ENCODE measurements around the gene TGOLN2.

Gene TGOLN2

GRCh38 chr2:85291425-85292023, 36.3 kb downstream of the TGOLN2 start:
- H3K9me3 ChIP-seq (ENCODE audit: control insufficient read depth, low read length), result no peaks in the 10 kb centered on the region
- no peak overlapping the region for H3K4me3 ChIP-seq (ENCODE audit: low read length)
- H3K4me1 ChIP-seq (ENCODE audit: control insufficient read depth, insufficient read depth, low read length), result peaks cover 28% of the 10 kb centered on the region
- no peak overlapping the region for H3K9ac ChIP-seq (ENCODE audit: low read length)
- H3K27me3 ChIP-seq (ENCODE audit: control insufficient read depth, insufficient read depth, low read length), result no peaks in the 10 kb centered on the region
- H3K36me3 ChIP-seq (ENCODE audit: control insufficient read depth, insufficient read depth, low read length), result no peaks in the 10 kb centered on the region

- Histone ChIP-seq H3K27me3 (ENCODE audit: control insufficient read depth, insufficient read depth, low read length) (no peaks in the 10 kb centered on the region), H3K9ac (ENCODE audit: low read length) (no peak overlapping the region), H3K4me1 (ENCODE audit: control insufficient read depth, insufficient read depth, low read length) (peaks cover 34% of the 10 kb centered on the region), H3K4me3 (ENCODE audit: low read length) (no peak overlapping the region), H3K36me3 (ENCODE audit: control insufficient read depth, insufficient read depth, low read length) (no peaks in the 10 kb centered on the region), H3K9me3 (ENCODE audit: control insufficient read depth, low read length) (no peaks in the 10 kb centered on the region)
These were observed 39.5 kb downstream of the TGOLN2 start for GRCh38 chr2:85288244-85288725.

- no peaks in the 10 kb centered on the region for H3K36me3 ChIP-seq (ENCODE audit: control insufficient read depth, insufficient read depth, low read length)
- H3K4me3 ChIP-seq (ENCODE audit: low read length), result no peak overlapping the region
- no peaks in the 10 kb centered on the region for H3K27me3 ChIP-seq (ENCODE audit: control insufficient read depth, insufficient read depth, low read length)
- H3K9me3 ChIP-seq (ENCODE audit: control insufficient read depth, low read length), result no peaks in the 10 kb centered on the region
- no peak overlapping the region for H3K9ac ChIP-seq (ENCODE audit: low read length)
- peaks cover 34% of the 10 kb centered on the region for H3K4me1 ChIP-seq (ENCODE audit: control insufficient read depth, insufficient read depth, low read length)
These were observed 40.1 kb downstream of the TGOLN2 start for GRCh38 chr2:85287721-85288120.

GRCh38 chr2:85286918-85287317, 40.9 kb downstream of the TGOLN2 start:
- H3K27me3 ChIP-seq (ENCODE audit: control insufficient read depth, insufficient read depth, low read length), result no peaks in the 10 kb centered on the region
- peaks cover 34% of the 10 kb centered on the region for H3K4me1 ChIP-seq (ENCODE audit: control insufficient read depth, insufficient read depth, low read length)
- H3K4me3 ChIP-seq (ENCODE audit: low read length), result no peak overlapping the region
- H3K36me3 ChIP-seq (ENCODE audit: control insufficient read depth, insufficient read depth, low read length), result no peaks in the 10 kb centered on the region
- H3K9ac ChIP-seq (ENCODE audit: low read length), result no peak overlapping the region
- no peaks in the 10 kb centered on the region for H3K9me3 ChIP-seq (ENCODE audit: control insufficient read depth, low read length)

- Histone ChIP-seq H3K4me1 (ENCODE audit: control insufficient read depth, insufficient read depth, low read length) (peaks cover 25% of the 10 kb centered on the region), H3K36me3 (ENCODE audit: control insufficient read depth, insufficient read depth, low read length) (no peaks in the 10 kb centered on the region), H3K9ac (ENCODE audit: low read length) (no peak overlapping the region), H3K9me3 (ENCODE audit: control insufficient read depth, low read length) (no peaks in the 10 kb centered on the region), H3K27me3 (ENCODE audit: control insufficient read depth, insufficient read depth, low read length) (no peaks in the 10 kb centered on the region), H3K4me3 (ENCODE audit: low read length) (no peak overlapping the region)
These were observed 44.1 kb downstream of the TGOLN2 start for GRCh38 chr2:85283641-85284040.

GRCh38 chr2:85282914-85283313, 44.9 kb downstream of the TGOLN2 start:
- Histone ChIP-seq H3K9ac (ENCODE audit: low read length) (no peak overlapping the region), H3K27me3 (ENCODE audit: control insufficient read depth, insufficient read depth, low read length) (no peaks in the 10 kb centered on the region), H3K4me1 (ENCODE audit: control insufficient read depth, insufficient read depth, low read length) (peaks cover 20% of the 10 kb centered on the region), H3K9me3 (ENCODE audit: control insufficient read depth, low read length) (no peaks in the 10 kb centered on the region), H3K4me3 (ENCODE audit: low read length) (no peak overlapping the region), H3K36me3 (ENCODE audit: control insufficient read depth, insufficient read depth, low read length) (no peaks in the 10 kb centered on the region)

- H3K27me3 ChIP-seq (ENCODE audit: control insufficient read depth, insufficient read depth, low read length), result no peaks in the 10 kb centered on the region
- H3K9ac ChIP-seq (ENCODE audit: low read length), result no peak overlapping the region
- no peak overlapping the region for H3K4me3 ChIP-seq (ENCODE audit: low read length)
- H3K9me3 ChIP-seq (ENCODE audit: control insufficient read depth, low read length), result no peaks in the 10 kb centered on the region
- peaks cover 7% of the 10 kb centered on the region for H3K4me1 ChIP-seq (ENCODE audit: control insufficient read depth, insufficient read depth, low read length)
- H3K36me3 ChIP-seq (ENCODE audit: control insufficient read depth, insufficient read depth, low read length), result no peaks in the 10 kb centered on the region
These were observed 46.2 kb downstream of the TGOLN2 start for GRCh38 chr2:85281553-85281952.

- Histone ChIP-seq H3K4me3 (ENCODE audit: low read length) (no peak overlapping the region), H3K4me1 (ENCODE audit: control insufficient read depth, insufficient read depth, low read length) (peaks cover 5% of the 10 kb centered on the region), H3K9ac (ENCODE audit: low read length) (no peak overlapping the region), H3K36me3 (ENCODE audit: control insufficient read depth, insufficient read depth, low read length) (no peaks in the 10 kb centered on the region), H3K27me3 (ENCODE audit: control insufficient read depth, insufficient read depth, low read length) (no peaks in the 10 kb centered on the region), H3K9me3 (ENCODE audit: control insufficient read depth, low read length) (no peaks in the 10 kb centered on the region)
These were observed 49.4 kb downstream of the TGOLN2 start for GRCh38 chr2:85278361-85278760.

- H3K4me1 ChIP-seq (ENCODE audit: control insufficient read depth, insufficient read depth, low read length), result peaks cover 9% of the 10 kb centered on the region
- no peaks in the 10 kb centered on the region for H3K27me3 ChIP-seq (ENCODE audit: control insufficient read depth, insufficient read depth, low read length)
- H3K36me3 ChIP-seq (ENCODE audit: control insufficient read depth, insufficient read depth, low read length), result no peaks in the 10 kb centered on the region
- H3K4me3 ChIP-seq (ENCODE audit: low read length), result no peak overlapping the region
- no peaks in the 10 kb centered on the region for H3K9me3 ChIP-seq (ENCODE audit: control insufficient read depth, low read length)
- H3K9ac ChIP-seq (ENCODE audit: low read length), result no peak overlapping the region
These were observed 50.2 kb downstream of the TGOLN2 start for GRCh38 chr2:85277416-85278158.

GRCh38 chr2:85276571-85277118, 51.1 kb downstream of the TGOLN2 start:
- Histone ChIP-seq H3K4me1 (ENCODE audit: control insufficient read depth, insufficient read depth, low read length) (peaks cover 9% of the 10 kb centered on the region), H3K9me3 (ENCODE audit: control insufficient read depth, low read length) (no peaks in the 10 kb centered on the region), H3K36me3 (ENCODE audit: control insufficient read depth, insufficient read depth, low read length) (no peaks in the 10 kb centered on the region), H3K9ac (ENCODE audit: low read length) (no peak overlapping the region), H3K27me3 (ENCODE audit: control insufficient read depth, insufficient read depth, low read length) (no peaks in the 10 kb centered on the region), H3K4me3 (ENCODE audit: low read length) (no peak overlapping the region)

- H3K4me1 ChIP-seq (ENCODE audit: control insufficient read depth, insufficient read depth, low read length), result peaks cover 9% of the 10 kb centered on the region
- H3K36me3 ChIP-seq (ENCODE audit: control insufficient read depth, insufficient read depth, low read length), result no peaks in the 10 kb centered on the region
- H3K27me3 ChIP-seq (ENCODE audit: control insufficient read depth, insufficient read depth, low read length), result no peaks in the 10 kb centered on the region
- H3K9me3 ChIP-seq (ENCODE audit: control insufficient read depth, low read length), result no peaks in the 10 kb centered on the region
- H3K4me3 ChIP-seq (ENCODE audit: low read length), result no peak overlapping the region
- H3K9ac ChIP-seq (ENCODE audit: low read length), result no peak overlapping the region
These were observed 51.7 kb downstream of the TGOLN2 start for GRCh38 chr2:85275984-85276540.

Measured in mucosa of stomach (tissue), 1 donor.